ENCODE results near the gene NDUFS2.

DNA sequence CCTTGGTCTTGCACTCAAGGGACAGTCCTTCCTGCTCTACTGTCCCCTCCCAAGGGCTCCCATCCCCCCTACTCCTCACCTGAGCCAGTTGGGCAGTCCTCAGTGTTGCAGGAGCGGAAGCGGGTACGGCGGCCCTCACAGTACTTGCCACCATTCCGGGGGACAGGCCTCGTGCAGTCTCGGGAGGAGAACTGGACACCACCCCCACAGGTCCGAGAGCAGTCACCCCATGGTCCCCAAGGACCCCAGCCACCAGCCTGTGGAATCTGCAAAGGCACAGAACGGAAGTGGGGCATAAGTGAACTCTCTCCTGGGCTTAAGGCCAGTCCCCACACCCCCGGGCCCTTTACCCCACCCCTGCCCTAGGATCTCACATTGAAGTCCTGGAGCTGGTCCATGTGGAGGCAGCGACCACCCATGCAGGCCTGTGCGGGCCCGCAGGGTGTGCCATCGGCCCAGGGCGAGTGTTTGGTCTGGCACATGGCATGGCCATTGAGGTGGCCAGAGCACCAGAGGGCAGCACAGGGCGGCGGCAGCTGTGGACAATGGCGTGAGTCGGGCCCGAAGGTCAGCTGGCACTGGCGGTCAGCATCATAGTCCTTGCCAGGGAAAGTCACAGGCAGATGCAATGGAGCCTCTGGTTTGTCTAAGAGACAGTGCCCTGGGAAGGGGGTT is 8.5 kb upstream of the NDUFS2 start:
- TF ChIP-seq KDM4B (IDR thresholded peaks at IDR 0.05; ENCODE audit: borderline replicate concordance in 2 of 2, low read depth in 1 of 2) (no peak), TARDBP (IDR thresholded peaks at IDR 0.05) (no peak), CTCF (IDR thresholded peaks at IDR 0.05 in 2 of 3, conservative IDR thresholded peaks at IDR 0.05 in 1 of 3; ENCODE audit: insufficient read depth in 2 of 3, low read depth in 1 of 3, low read length in 3 of 3) (no peak), ARHGAP35 (IDR thresholded peaks at IDR 0.05; ENCODE audit: partially characterized antibody) (no peak), ZNF3 (CRISPR knock-in tag; IDR thresholded peaks at IDR 0.05) (no peak), EZH2 (IDR thresholded peaks at IDR 0.05; ENCODE audit: borderline replicate concordance, low read depth, low read length) (no peak), EP300 (IDR thresholded peaks at IDR 0.05; ENCODE audit: low read length) (no peak), CHD1 (IDR thresholded peaks at IDR 0.05; ENCODE audit: low read length) (no peak), ZNF696 (CRISPR knock-in tag; conservative IDR thresholded peaks at IDR 0.05) (no peak), TAF1 (IDR thresholded peaks at IDR 0.05; ENCODE audit: control insufficient read depth, extremely low read depth, insufficient read depth, low read length, severe bottlenecking) (no peak), FOXJ3 (CRISPR knock-in tag; IDR thresholded peaks at IDR 0.05) (no peak), RBBP5 (IDR thresholded peaks at IDR 0.05; ENCODE audit: borderline replicate concordance, insufficient read depth, low read length, poor library complexity, severe bottlenecking) (no peak)
